Measurements from ENCODE around the gene UHRF2.
"Not testable (repeated sequence)": the region's sequence is repeated elsewhere in the genome, so short reads cannot be mapped to it uniquely, and the experiment has no call there.

Gene UHRF2

DNA sequence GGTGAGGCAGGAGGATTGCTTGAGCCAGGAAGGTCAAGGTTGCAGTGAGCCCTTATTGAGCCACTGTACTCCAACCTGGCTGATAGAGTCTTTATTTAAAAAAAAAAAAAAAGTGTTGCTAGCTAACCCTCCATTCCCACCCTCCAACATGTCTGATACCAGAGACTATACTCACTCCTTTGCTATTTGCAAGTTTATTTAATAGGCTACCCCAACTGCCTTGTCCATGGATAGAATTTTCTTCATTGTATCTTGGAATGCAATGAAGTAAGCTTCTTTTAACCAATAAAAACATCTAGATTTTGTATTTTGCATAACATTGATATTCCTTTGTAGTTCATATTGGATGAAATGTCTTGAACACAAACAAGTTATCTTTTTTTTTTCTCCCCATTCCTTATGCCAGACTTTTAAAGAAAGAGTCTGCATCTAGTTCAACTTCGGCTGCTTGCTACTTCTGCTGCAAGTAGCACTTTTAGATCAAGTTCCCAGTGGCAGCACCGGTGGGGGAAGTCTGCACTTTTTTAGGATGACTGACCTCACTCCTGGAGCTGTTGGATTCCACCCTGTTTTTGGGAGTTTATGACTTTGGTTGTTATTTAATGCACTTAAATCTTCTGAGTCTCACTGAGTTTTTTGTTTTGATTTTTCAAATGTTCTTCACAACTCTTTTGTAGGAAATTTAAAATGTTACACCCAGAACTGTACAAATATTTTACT, 112.5 kb downstream of the UHRF2 start:
- no peak overlapping the region for H3K27ac ChIP-seq (ENCODE audit: low read length)
- no peaks in the 10 kb centered on the region for H3K9me3 ChIP-seq (ENCODE audit: control insufficient read depth, insufficient read depth, low read length)
- no peaks in the 10 kb centered on the region; the same call in 1 of the 2 replicates for H3K27me3 ChIP-seq (ENCODE audit: control insufficient read depth, insufficient read depth, low read length)
- H3K4me1 ChIP-seq (ENCODE audit: control insufficient read depth, insufficient read depth, low read length) = no peaks in the 10 kb centered on the region
- DNase-seq (ENCODE audit: low read depth, low spot score) = no peak
- no CpG with 5 or more reads among the region's 2 CpGs for WGBS (ENCODE audit: insufficient coverage, insufficient read length)
- H3K4me3 ChIP-seq (ENCODE audit: low read length) = no peak overlapping the region
- H3K36me3 ChIP-seq (ENCODE audit: control insufficient read depth, insufficient read depth, low read length) = no peaks in the 10 kb centered on the region

DNA sequence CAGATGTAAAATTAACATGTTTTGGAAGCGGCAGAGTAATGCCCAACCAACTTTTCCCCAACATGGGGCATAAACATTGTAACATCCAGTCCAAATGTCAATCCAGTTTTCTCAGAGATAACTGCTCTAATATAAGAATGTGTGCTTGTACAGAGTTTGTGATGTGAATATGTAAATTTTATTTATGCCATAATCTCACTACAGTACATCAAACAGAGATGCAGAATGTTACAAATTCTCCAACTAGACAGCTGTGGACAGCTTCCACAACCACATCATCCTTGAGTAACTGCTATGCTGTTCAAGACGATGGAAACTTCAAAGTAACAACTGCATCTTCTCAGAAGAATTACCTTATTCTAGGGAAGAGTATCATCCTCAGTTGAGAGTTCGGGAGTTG, 122.6 kb downstream of the UHRF2 start:
- H3K4me1 ChIP-seq (ENCODE audit: control insufficient read depth, insufficient read depth, low read length) = no peaks in the 10 kb centered on the region; the same call in 1 of the 2 replicates
- H3K9me3 ChIP-seq (ENCODE audit: control insufficient read depth, insufficient read depth, low read length) = no peaks in the 10 kb centered on the region
- peaks cover 9% of the 10 kb centered on the region; the same call in 1 of the 2 replicates for H3K36me3 ChIP-seq (ENCODE audit: control insufficient read depth, insufficient read depth, low read length)
- no peak overlapping the region for H3K27ac ChIP-seq (ENCODE audit: low read length)
- no peaks in the 10 kb centered on the region for H3K27me3 ChIP-seq (ENCODE audit: control insufficient read depth, insufficient read depth, low read length)
- no peak for DNase-seq (ENCODE audit: low read depth, low spot score)
- no peak overlapping the region for H3K4me3 ChIP-seq (ENCODE audit: low read length)
- WGBS (ENCODE audit: insufficient coverage, insufficient read length) = no CpG with 5 or more reads among the region's 3 CpGs

DNA sequence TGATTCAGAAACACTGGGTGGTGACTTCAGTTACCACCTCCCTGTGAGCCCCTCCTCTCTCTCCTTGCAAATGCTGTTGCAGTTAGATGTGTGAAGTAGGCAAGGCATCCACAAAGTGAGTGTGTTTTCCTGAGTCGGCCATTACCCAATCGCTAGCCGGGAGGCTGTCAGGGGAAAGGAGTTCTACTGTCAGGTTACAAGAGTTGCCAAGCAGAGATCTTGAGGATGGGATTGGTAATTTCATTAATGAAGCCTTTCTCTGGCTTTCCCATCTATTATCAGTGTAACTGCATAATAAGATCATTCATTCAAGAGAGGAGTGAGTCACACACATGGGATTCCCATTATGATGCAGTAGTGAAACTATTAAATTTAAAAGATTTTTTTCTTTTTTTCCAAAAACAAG, 125.7 kb downstream of the UHRF2 start:
- no CpG with 5 or more reads among the region's 3 CpGs for WGBS (ENCODE audit: insufficient coverage, insufficient read length)

DNA sequence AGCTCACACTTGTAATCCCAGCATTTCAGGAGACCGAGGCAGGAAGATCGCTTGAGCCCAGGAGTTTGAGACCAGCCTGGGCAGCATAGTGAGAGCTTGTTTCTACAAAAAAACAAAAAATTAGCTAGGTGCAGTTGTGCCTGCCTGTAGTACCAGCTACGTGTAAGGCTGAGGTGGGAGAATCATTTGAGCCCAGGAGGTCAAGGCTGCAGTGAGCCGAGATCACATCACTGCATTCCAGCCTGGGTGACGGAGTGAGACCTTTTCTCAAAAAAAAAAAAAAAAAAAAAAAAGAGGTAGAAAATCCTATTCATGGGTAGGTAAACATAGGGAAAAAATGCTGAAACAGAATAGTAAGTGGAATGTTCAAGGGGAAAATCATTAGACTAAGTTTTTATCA, 129.6 kb downstream of the UHRF2 start:
- H3K27ac ChIP-seq (ENCODE audit: low read length); H3K4me3 ChIP-seq (ENCODE audit: low read length); H3K27me3 ChIP-seq (ENCODE audit: control insufficient read depth, insufficient read depth, low read length); H3K36me3 ChIP-seq (ENCODE audit: control insufficient read depth, insufficient read depth, low read length); H3K9me3 ChIP-seq (ENCODE audit: control insufficient read depth, insufficient read depth, low read length); DNase-seq (ENCODE audit: low read depth, low spot score); H3K4me1 ChIP-seq (ENCODE audit: control insufficient read depth, insufficient read depth, low read length): not testable (repeated sequence)
- WGBS (ENCODE audit: insufficient coverage, insufficient read length) = no CpG with 5 or more reads among the region's 5 CpGs

More for the DNA sequence above, 125.7 kb downstream of the UHRF2 start:
- Histone ChIP-seq H3K4me3 (ENCODE audit: low read length) (no peak overlapping the region), H3K36me3 (ENCODE audit: control insufficient read depth, insufficient read depth, low read length) (peaks cover 9% of the 10 kb centered on the region; the same call in 1 of the 2 replicates), H3K4me1 (ENCODE audit: control insufficient read depth, insufficient read depth, low read length) (no peaks in the 10 kb centered on the region; the same call in 1 of the 2 replicates), H3K27me3 (ENCODE audit: control insufficient read depth, insufficient read depth, low read length) (no peaks in the 10 kb centered on the region), H3K27ac (ENCODE audit: low read length) (no peak overlapping the region), H3K9me3 (ENCODE audit: control insufficient read depth, insufficient read depth, low read length) (no peaks in the 10 kb centered on the region)
- no peak for DNase-seq (ENCODE audit: low read depth, low spot score)

DNA sequence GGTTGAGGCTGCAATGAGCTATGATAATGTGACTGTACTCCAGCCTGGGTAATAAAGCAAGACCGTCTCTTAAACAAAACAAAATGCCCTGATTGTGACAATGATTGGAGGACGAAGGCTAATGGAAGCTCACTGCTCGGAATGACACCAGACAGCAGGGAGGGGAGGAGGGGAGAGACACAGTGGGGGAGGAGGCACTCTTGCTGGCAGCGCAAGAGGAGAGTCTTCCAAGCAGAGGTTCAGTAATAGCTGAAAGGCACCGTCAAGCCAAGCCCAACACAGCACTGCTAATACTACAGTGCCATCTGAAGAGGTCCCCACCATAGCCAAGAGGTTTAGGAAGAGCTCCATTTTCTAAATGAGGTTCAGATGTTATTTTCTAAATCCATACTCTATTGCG, 130.2 kb downstream of the UHRF2 start:
- Histone ChIP-seq H3K4me1 (ENCODE audit: control insufficient read depth, insufficient read depth, low read length) (no peaks in the 10 kb centered on the region), H3K27me3 (ENCODE audit: control insufficient read depth, insufficient read depth, low read length) (no peaks in the 10 kb centered on the region), H3K4me3 (ENCODE audit: low read length) (no peak overlapping the region), H3K27ac (ENCODE audit: low read length) (no peak overlapping the region), H3K36me3 (ENCODE audit: control insufficient read depth, insufficient read depth, low read length) (peaks cover 3% of the 10 kb centered on the region; the same call in 1 of the 2 replicates), H3K9me3 (ENCODE audit: control insufficient read depth, insufficient read depth, low read length) (no peaks in the 10 kb centered on the region)
- WGBS (ENCODE audit: insufficient coverage, insufficient read length) = no CpG with 5 or more reads among the region's 6 CpGs
- DNase-seq (ENCODE audit: low read depth, low spot score) = no peak

DNA sequence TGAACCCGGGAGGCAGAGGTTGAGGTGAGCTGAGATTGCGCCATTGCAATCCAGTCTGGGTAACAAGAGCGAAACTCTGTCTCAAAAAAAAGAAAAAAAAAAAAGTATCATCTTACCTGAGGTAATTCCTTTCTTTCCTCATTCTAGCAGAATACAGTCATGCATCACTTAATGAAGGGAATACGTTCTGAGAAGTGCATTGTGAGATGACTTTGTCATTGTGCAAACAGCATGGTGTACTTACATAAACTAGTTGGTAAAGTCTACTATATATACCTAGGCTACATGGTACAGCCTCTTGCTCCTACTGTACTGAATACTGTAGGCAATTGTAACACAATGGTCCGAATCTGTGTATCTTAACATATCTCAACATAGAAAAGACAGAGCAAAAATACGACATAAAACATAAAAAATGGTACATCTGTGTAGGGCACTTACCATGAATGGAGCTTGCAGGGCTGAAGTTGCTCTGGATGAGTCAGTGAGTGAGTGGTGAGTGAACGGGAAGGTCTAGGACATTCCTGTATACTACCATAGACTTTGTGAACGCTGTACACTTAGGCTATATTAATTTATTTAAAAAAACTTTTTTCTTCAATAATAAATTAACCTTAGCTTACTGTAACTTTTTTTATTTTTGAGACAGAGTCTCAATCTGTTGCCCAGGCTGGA, 132.2 kb downstream of the UHRF2 start:
- WGBS (ENCODE audit: insufficient coverage, insufficient read length) = no CpG with 5 or more reads among the region's 8 CpGs
- no peak for DNase-seq (ENCODE audit: low read depth, low spot score)
- H3K27ac ChIP-seq (ENCODE audit: low read length) = no peak overlapping the region
- H3K36me3 ChIP-seq (ENCODE audit: control insufficient read depth, insufficient read depth, low read length) = no peaks in the 10 kb centered on the region; the same call in 1 of the 2 replicates
- H3K4me3 ChIP-seq (ENCODE audit: low read length) = no peak overlapping the region
- H3K9me3 ChIP-seq (ENCODE audit: control insufficient read depth, insufficient read depth, low read length) = no peaks in the 10 kb centered on the region
- H3K4me1 ChIP-seq (ENCODE audit: control insufficient read depth, insufficient read depth, low read length) = no peaks in the 10 kb centered on the region
- H3K27me3 ChIP-seq (ENCODE audit: control insufficient read depth, insufficient read depth, low read length) = no peaks in the 10 kb centered on the region

DNA sequence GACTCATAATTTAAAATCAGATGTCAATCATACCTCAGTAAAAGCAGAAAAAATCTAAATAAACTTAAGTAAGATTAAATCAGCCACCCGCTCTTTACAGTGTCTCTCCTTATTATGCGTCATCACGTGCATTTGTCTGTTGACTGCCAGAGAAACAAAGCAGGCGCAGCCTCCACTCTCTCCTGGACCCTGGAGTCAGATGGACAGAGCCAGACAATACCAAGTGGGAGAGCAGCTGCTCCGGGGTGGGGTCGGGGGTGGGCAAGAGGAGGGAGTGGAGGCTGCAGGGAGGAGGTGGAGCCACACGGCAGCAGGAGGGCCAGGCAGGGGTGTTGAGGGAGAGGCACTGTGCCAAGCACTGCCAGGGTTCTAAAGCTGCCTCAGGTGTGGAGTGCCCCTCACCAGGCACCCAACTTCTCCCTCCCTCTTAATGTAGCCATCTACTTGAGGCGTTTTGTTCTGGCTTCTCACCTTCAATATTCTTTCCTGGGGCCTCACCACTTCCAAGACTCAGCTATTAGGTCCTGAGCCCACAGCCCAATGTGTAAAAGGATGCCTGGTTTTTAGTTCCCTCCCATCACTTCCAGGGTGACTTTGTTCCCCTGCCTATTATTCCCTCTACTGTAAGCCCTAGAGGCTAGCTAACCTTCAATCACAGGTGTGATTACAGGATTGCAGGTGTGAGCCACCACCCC, 136.3 kb downstream of the UHRF2 start:
- WGBS (ENCODE audit: insufficient coverage, insufficient read length) = no CpG with 5 or more reads among the region's 8 CpGs
- peaks cover 3% of the 10 kb centered on the region; the same call in 1 of the 2 replicates for H3K36me3 ChIP-seq (ENCODE audit: control insufficient read depth, insufficient read depth, low read length)
- H3K27me3 ChIP-seq (ENCODE audit: control insufficient read depth, insufficient read depth, low read length) = no peaks in the 10 kb centered on the region
- H3K9me3 ChIP-seq (ENCODE audit: control insufficient read depth, insufficient read depth, low read length) = no peaks in the 10 kb centered on the region
- no peak overlapping the region for H3K27ac ChIP-seq (ENCODE audit: low read length)
- DNase-seq (ENCODE audit: low read depth, low spot score) = no peak
- no peaks in the 10 kb centered on the region for H3K4me1 ChIP-seq (ENCODE audit: control insufficient read depth, insufficient read depth, low read length)
- no peak overlapping the region for H3K4me3 ChIP-seq (ENCODE audit: low read length)

DNA sequence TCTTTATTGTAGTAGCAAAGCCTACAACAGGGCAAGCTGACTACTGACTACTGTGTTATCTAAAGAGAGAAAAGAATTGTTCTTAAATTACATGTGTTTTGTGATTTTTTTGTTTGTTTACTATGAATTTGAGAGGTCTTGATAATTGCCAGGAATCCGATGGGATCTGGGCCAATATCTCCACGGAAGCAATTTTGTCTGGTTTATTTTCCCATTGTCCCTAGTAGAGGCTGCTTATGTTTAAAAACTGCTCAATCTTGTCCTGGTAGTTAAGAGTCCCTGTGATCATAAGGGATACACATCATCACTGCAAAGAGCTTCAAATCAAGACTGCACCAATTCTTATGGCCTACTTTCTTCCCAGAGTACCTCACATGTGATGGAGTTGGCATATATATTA, 138.1 kb downstream of the UHRF2 start:
- Histone ChIP-seq H3K9me3 (ENCODE audit: control insufficient read depth, insufficient read depth, low read length) (no peaks in the 10 kb centered on the region), H3K4me3 (ENCODE audit: low read length) (no peak overlapping the region), H3K27ac (ENCODE audit: low read length) (no peak overlapping the region), H3K4me1 (ENCODE audit: control insufficient read depth, insufficient read depth, low read length) (no peaks in the 10 kb centered on the region), H3K27me3 (ENCODE audit: control insufficient read depth, insufficient read depth, low read length) (no peaks in the 10 kb centered on the region), H3K36me3 (ENCODE audit: control insufficient read depth, insufficient read depth, low read length) (peaks cover 11% of the 10 kb centered on the region)
- no CpG with 5 or more reads among the region's 2 CpGs for WGBS (ENCODE audit: insufficient coverage, insufficient read length)
- no peak for DNase-seq (ENCODE audit: low read depth, low spot score)

DNA sequence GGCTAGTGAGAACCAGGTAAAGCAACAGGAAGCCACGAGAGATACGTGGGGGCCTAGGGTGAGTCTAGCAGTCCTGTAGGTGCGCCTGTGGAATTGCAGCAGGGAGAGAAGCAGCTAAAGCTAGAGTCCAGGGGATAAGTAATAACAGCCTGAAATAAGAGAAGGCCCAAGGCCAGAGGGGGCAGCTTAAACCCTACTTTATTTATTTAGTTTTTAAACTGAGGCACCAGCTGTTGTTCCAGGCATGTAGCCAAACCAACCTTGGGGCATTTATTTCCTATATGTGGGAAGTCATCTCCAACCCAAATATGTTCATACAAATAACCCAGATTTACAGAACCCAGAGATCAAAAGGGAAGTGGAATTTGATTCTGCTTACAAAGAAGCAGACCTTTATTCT, 139.0 kb downstream of the UHRF2 start:
- Histone ChIP-seq H3K36me3 (ENCODE audit: control insufficient read depth, insufficient read depth, low read length) (peaks cover 11% of the 10 kb centered on the region), H3K27ac (ENCODE audit: low read length) (no peak overlapping the region), H3K4me3 (ENCODE audit: low read length) (no peak overlapping the region), H3K4me1 (ENCODE audit: control insufficient read depth, insufficient read depth, low read length) (no peaks in the 10 kb centered on the region), H3K27me3 (ENCODE audit: control insufficient read depth, insufficient read depth, low read length) (no peaks in the 10 kb centered on the region), H3K9me3 (ENCODE audit: control insufficient read depth, insufficient read depth, low read length) (no peaks in the 10 kb centered on the region)
- no CpG with 5 or more reads among the region's 3 CpGs for WGBS (ENCODE audit: insufficient coverage, insufficient read length)
- no peak for DNase-seq (ENCODE audit: low read depth, low spot score)

DNA sequence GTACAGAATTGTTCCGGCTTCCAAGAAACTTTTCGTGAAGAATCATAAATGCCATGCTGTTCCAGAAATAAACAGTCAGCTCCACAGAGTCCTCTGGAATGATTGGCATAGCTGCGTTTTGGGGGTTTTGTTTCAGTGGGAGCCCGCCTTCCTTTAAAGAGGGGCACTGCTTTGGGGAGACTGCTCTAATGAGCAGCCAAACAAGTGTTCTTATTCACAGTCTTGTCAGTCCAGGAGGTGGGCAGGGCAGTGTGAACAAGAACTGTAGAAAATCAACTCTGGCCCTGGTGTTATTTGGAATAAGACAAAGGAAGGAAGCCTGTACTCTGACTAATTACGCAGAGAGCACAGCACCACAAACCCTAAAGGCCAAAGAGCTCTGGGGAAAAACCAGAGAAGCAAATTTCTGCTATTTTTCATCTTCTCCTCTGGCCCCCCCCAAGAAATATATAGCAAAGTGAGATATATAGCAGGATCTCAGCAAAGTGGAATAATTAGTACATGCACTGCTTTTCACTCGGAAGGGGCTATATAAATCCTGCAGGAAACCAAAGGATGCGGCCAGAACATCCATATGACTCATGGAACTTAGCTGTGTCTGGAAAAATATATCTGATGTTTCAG, 139.6 kb downstream of the UHRF2 start:
- no peak overlapping the region for H3K27ac ChIP-seq (ENCODE audit: low read length)
- H3K4me1 ChIP-seq (ENCODE audit: control insufficient read depth, insufficient read depth, low read length) = no peaks in the 10 kb centered on the region
- no peak overlapping the region for H3K4me3 ChIP-seq (ENCODE audit: low read length)
- DNase-seq (ENCODE audit: low read depth, low spot score) = no peak
- no CpG with 5 or more reads among the region's 7 CpGs for WGBS (ENCODE audit: insufficient coverage, insufficient read length)
- no peaks in the 10 kb centered on the region for H3K9me3 ChIP-seq (ENCODE audit: control insufficient read depth, insufficient read depth, low read length)
- H3K27me3 ChIP-seq (ENCODE audit: control insufficient read depth, insufficient read depth, low read length) = no peaks in the 10 kb centered on the region
- H3K36me3 ChIP-seq (ENCODE audit: control insufficient read depth, insufficient read depth, low read length) = peaks cover 11% of the 10 kb centered on the region

Data from iPS DF 6.9 (cell line).